Placental epithelial cell (primary cell): ENCODE data around the gene JAG1. TPM values are rescaled to one million over a fixed set of nuclear protein-coding genes. Genes with fewer than 3 reads are reported as not detected.

Experiments
- small RNA-seq: library from RNA; depleted of rRNA; stranded (forward); fragments of <200 nt; gene quantifications from one replicate; pipeline ENCODE3, GENCODE V24; 2012
- total RNA-seq: library from RNA; depleted of rRNA; stranded (reverse); fragments of >200 nt; gene quantifications from 2 replicates; pipeline ENCODE4 v1.2.3, GENCODE V29; 2012

JAG1 gene
- 2.4 and 7.4 TPM in 2 replicates for total RNA-seq

DNA sequence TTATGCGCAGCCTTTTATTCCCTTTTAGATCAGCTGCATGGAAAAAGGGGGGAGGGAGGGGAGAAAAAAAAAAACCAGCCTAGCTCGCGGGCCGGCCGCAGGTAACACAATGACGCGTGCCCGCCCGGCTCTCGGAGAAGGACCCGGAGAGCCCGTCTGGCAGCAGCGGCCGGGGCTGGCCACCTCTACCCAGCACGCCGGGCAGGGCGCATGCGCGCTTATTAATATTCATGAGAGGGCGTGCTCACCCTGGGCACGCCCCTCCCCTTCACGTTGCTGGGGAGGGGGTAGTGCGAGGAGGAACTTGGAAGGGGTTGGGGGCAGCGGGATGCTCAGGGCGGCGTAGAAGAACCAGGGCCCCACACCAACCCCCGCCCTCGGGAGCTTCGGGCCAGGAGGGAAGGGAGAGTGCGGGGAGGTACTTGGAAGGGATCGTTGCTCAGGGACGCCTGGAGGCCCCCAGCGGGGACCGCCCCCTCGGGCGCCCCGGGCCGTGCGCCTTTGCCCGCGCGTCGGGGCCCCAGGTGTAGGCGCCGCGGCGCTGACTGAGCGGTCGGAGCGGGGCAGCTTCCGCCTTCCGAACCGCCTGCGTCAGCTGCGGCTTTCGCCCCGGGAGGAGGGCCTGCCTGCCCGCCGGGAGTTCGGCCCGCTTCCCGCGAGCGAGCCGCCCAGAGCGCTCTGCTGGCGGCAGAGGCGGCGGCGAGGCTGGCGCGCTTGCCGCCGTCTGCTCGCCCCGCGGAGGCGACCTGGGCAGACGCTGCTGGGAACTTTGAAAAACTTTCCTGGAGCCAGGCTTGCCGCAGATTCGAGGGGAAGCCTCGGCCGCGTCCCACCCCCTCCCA, at the start of gene JAG1:
JAG1 (minus strand) TSS at position 158 of the 842 bp plus-strand sequence. CDS start 469 bp downstream, outside the sequence.

Small RNA genes within 50 kb of the gene (small RNA-seq; reads per million reads assigned to genes)
- not detected for gene MIR6870

Other genes with a start within 250 kb of the JAG1 start
- 4.7 and 6.8 TPM in 2 replicates for gene MKKS, start 239.8 kb downstream of the JAG1 start, total RNA-seq
- gene SLX4IP, start 238.7 kb downstream of the JAG1 start, total RNA-seq: 5.9 and 6.7 TPM in 2 replicates